Stimulated activated naive CD4-positive, alpha-beta T cell (primary cell): Measurements from ENCODE around the gene PI4K2A.
"Not testable (repeated sequence)": the region's sequence is repeated elsewhere in the genome, so short reads cannot be mapped to it uniquely, and the experiment has no call there.

Experiments used
- DNase-seq, 6 experiments: peaks; one replicate each; lab custom pipeline; 2025; lab: John Stamatoyannopoulos, UW

The PI4K2A gene

GRCh38 chr10:97632949-97633884, 7.3 kb upstream of the PI4K2A start, which contains the start of gene MORN4:
Gene MORN4 (minus strand): TSS chr10:97633500. CDS start chr10:97619653, 13,847 bp downstream.
- peak; percentile 86 to 93 (median 89) for DNase-seq

- peak in 1 of 6 experiments; percentile 26 for DNase-seq
These were observed 6.5 kb upstream of the PI4K2A start for GRCh38 chr10:97633921-97634320.

- no peak for DNase-seq
These were observed 4.9 kb upstream of the PI4K2A start for GRCh38 chr10:97635577-97635976.

DNA sequence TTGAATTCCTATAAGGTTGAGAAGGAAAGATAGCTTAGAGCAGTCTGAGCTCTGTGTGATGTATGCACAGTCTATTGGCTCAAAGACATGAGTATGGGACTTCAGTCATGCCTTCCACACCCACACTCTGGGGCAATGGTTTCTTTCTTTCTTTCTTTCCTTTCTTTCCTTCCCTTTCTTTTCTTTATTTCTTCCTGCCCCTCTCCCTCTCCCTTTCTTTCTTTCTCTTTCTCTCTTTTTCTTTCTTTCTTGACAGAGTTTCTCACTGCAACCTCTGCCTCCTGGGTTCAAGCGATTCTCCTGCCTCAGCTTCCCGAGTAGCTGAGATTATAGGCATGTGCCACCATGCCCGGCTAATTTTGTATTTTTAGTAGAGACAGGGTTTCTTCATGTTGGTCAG, 1.4 kb upstream of the PI4K2A start:
- DNase-seq = not testable (repeated sequence)

GRCh38 chr10:97640868-97641811, 669 bp downstream of the PI4K2A start:
- peak in 2 of 6 experiments; percentile 12 to 32 for DNase-seq

DNA sequence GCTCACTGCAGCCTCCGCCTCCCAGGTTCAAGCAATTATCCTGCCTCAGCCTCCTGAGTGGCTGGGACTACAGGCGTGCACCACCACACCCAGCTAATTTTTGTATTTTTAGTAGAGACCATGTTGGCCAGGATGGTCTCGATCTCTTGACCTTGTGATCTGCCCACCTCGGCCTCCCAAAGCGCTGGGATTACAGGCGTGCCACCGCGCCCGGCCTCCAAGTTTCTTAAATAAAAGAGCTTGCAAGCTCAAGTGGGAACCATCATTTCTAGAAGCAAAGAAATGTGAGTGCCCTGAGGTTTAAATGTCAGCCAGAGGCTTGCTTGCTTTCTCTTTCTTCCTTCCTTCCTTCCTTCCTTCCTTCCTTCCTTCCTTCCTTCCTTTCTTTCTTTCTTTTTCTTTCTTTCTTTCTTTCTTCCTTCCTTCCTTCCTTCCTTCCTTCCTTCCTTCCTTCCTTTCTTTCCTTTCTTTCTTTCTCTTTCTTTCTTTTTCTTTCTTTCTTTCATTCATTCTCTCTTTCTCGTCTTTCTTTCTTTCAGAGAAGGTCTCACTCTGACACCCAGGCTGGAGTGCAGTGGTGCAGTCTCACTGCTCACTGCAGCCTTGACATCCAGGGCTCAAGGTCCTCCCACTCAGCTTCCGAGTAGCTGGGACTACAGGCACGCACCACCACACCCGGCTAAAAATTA, 2.1 kb downstream of the PI4K2A start:
- DNase-seq = not testable (repeated sequence)

- no peak for DNase-seq
These were observed 3.0 kb downstream of the PI4K2A start for GRCh38 chr10:97643441-97643985.

GRCh38 chr10:97644936-97645335, 4.5 kb downstream of the PI4K2A start:
- no peak for DNase-seq

- no peak for DNase-seq
These were observed 7.1 kb downstream of the PI4K2A start for GRCh38 chr10:97647556-97647955.

DNA sequence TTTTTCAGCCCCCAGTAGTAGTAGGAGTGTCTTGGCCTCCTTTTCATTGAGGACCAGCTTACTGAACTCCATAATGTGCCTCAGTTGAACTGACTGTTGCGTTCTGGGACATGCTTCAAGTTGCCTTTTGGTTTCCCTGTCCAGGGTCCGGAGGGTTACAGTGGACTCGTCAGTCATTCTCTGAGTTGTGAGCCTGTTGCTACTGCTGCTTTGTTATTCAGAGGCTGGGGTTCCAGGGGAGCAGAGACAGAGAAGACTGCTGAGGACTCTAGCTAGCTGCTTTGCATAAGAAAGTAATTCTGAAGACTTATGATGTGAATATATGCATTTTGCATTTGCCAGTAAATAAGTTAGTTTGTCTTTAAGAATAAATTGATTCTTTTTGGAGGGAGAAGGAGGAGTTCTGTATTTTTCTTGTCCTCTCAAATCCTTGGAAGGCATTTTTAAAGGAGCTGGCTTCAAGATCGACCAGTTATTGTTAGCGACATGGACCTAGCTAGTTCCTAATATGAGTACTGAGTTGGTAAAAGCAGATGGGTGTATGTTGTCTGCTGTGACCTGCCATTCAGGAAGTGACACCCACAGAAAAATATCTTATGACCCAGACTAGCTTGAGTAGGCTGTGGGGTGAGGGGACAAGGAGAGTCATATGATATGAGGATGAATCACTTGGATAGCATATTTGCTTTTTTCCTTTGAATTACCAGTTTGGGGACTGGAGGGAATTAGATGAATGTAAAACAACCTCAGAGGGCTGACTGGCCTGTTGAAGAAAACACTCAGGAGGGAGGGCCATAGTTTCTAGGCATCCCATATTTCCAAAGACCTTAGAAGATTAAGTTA, 8.3 kb downstream of the PI4K2A start:
- no peak for DNase-seq

- not testable (repeated sequence) for DNase-seq
These were observed 8.9 kb downstream of the PI4K2A start for GRCh38 chr10:97649405-97649750.

- no peak for DNase-seq
These were observed 10.3 kb downstream of the PI4K2A start for GRCh38 chr10:97650726-97651125.

GRCh38 chr10:97651773-97652172, 11.3 kb downstream of the PI4K2A start:
- no peak for DNase-seq

DNA sequence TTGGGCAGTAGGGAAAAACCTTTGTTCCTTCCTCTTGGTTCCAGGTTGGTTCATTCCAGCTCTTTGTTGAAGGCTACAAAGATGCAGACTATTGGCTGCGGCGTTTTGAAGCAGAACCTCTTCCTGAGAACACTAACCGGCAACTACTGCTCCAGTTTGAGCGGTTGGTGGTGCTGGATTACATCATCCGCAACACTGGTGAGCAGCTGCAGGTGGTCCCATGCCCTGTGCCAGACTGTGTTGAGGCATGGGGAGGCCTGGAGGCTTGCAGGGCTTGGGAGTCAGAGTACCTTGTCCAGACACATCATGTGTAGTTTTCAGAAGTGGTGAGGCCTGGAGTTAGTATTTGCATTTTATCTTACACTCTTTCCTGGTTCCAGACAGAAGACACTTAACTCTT, 16.3 kb downstream of the PI4K2A start:
- DNase-seq = no peak

GRCh38 chr10:97659589-97659988, 19.1 kb downstream of the PI4K2A start:
- DNase-seq = no peak

GRCh38 chr10:97664282-97664850, 23.9 kb downstream of the PI4K2A start:
- no peak for DNase-seq

DNA sequence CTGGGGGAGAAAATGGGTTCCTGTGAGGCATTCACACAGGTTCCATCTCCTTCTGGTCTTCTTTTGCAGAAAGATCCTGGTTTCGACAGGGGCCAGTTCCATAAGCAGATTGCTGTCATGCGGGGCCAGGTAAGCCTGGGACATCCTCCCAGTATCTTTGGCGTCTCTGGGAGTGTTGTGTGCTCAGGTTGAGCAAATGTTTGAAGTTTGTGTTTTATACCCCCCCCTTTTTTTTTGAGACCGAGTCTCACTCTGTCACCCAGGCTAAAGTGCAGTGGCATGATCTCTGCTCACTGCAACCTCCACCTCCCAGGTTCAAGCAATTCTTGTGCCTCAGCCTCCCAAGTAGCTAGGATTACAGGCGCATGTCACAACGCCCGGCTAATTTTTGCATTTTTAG, 26.5 kb downstream of the PI4K2A start:
- no peak for DNase-seq

DNA sequence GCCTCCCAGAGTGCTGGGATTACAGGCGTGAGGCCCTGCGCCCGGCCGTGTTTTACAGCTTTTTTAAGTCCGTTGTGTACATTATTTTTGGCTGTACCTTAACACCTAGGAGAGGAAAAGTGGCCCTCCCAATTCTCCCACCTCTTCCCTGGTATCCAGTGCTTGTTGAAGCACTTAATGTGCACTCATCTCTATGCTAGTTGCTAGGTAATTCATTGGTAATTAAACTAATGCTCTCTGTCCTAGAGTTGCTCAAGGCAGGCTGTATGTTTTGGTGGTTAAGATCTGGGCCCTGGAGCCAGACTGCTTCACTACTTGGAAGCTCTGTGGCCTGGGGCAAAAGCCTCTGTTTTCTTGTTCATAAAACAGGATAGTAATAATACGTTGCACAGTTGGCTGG, 27.0 kb downstream of the PI4K2A start:
- DNase-seq = no peak

DNA sequence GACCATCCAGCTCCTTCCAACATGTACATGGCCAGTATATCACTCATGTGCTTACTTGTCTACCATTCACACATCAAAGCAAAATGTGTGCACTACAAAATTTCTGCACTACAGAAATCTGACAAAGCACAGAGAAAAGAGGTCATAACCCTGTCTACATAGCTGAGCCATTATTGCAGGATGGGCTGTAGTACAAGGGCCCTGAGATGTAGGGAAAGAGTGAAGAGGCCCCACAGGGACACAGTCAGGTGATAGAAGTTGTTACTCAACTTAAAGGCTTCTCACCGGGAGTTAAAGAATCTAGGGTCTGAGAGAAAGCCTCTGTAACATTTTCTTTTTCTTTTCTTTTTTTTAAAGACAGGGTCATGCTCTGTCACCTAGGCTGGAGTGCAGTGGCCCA, 29.1 kb downstream of the PI4K2A start:
- DNase-seq = no peak

GRCh38 chr10:97673736-97674525, 33.5 kb downstream of the PI4K2A start:
- DNase-seq = no peak
